Gastrocnemius medialis (tissue), 4 donors: ENCODE results near the gene CCDC39. TPM values are rescaled to one million over a fixed set of nuclear protein-coding genes. Genes with fewer than 3 reads are reported as not detected.

Experiments
- ATAC-seq, 2 donors: fragments of 150-250 bp; one replicate each; pipeline ENCODE4 v1.9.1; 2016
- DNase-seq, 2 donors: peaks; one replicate each; pipeline ENCODE4 v3.0.0-alpha.2; 2019
- H3K27ac ChIP-seq, 4 donors: fragments of 200-600 bp; sonication (generic); 1 replicate in 1 of 4; 2 replicates in 3 of 4; pipeline ENCODE4 v1.5.1; 2016 to 2018; ENCODE audit warnings: mild to moderate bottlenecking in 2 of 4, moderate library complexity in 1 of 4
- H3K27me3 ChIP-seq, 3 donors: fragments of 200-600 bp; sonication (generic) in 2 of 3; 1 replicate in 1 of 3; 2 replicates in 2 of 3; pipeline versions ENCODE4 v1.5.1 to v1.6.0; 2016 to 2019; ENCODE audit warnings: mild to moderate bottlenecking in 1 of 3, moderate library complexity in 1 of 3
- H3K36me3 ChIP-seq, 2 donors: fragments of 200-600 bp; sonication (generic) in 1 of 2; one replicate each; pipeline ENCODE4 v1.5.1; 2017 to 2018
- H3K4me1 ChIP-seq, 2 donors: fragments of 200-600 bp; sonication (generic) in 1 of 2; one replicate each; pipeline ENCODE4 v1.5.1; 2016 to 2017; ENCODE audit warnings: mild to moderate bottlenecking in 2 of 2
- H3K4me3 ChIP-seq, 4 donors: fragments of 200-600 bp; sonication (generic) in 3 of 4; 1 replicate in 1 of 4; 2 replicates in 3 of 4; pipeline ENCODE4 v1.5.1; 2016 to 2019; ENCODE audit warnings: mild to moderate bottlenecking in 2 of 4
- H3K9me3 ChIP-seq, 3 donors: fragments of 200-600 bp; sonication (generic) in 2 of 3; 1 replicate in 1 of 3; 2 replicates in 2 of 3; pipeline ENCODE4 v1.5.1; 2016 to 2019
- POLR2A ChIP-seq, 2 donors: fragments of 450-650 bp; IDR thresholded peaks; one replicate each; pipeline ENCODE4 v1.6.1; 2017; ENCODE audit warnings: antibody characterized with exemption in 2 of 2, mild to moderate bottlenecking in 2 of 2, moderate library complexity in 2 of 2
- in situ Hi-C, 4 donors: fragments of 200-750 bp; cut with MboI; loops; one replicate each; pipeline versions ENCODE4 v1.15.0 to v1.8.0; 2017; ENCODE audit warnings: low sequenced_read_pairs in 4 of 4
- intact Hi-C: fragments of 100-400 bp; cut with DNase I; formaldehyde crosslinking; loops from one replicate; pipeline ENCODE4 v1.15.1; 2023; ENCODE audit warnings: low total_unique reads
- total RNA-seq, 4 donors: library from RNA; depleted of rRNA; stranded (reverse); fragments of >200 nt; gene quantifications; one replicate each; pipeline versions ENCODE4 v1.1.0 to v1.2.3, GENCODE V29; 2016
- TF ChIP-seq, protein P1 (sequence below), 5 experiments: fragments of 450-650 bp in 3 of 5; fragments of 200-600 bp in 2 of 5; sonication (generic) in 2 of 5; IDR thresholded peaks in 4 of 5; conservative IDR thresholded peaks in 1 of 5; 1 replicate in 4 of 5; 2 replicates in 1 of 5; pipeline ENCODE4 v1.5.1; 2016 to 2019; ENCODE audit warnings: antibody characterized with exemption in 5 of 5, mild to moderate bottlenecking in 3 of 5, moderate library complexity in 3 of 5

The CCDC39 gene
- total RNA-seq, 4 donors from 2014 or later = 1.0 to 1.2 TPM; not detected in 2

DNA sequence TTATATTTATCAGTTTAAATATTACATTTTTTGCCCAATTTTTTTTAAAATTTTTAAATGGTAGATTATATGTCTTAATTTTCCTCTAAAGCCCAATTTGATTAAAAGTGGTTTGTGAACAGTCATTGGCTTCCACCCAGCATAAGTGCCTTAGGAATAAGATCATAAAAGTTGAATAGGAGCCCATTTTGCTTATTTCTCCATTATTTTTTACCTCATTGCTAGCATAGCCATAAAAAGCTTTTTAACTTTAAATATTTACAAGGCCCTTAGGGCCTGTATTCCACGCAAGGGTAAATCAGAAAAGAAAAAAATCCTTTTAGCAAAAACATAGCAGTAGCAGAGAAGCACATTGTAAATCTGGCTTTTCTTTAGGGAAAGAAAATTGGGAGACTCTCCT is 68.3 kb downstream of the CCDC39 start:
- Histone ChIP-seq H3K27ac (no peak overlapping the region), H3K4me1 (no peaks in the 10 kb centered on the region), H3K4me3 (no peak overlapping the region), H3K27me3 (no peaks in the 10 kb centered on the region), H3K9me3 (no peaks in the 10 kb centered on the region), H3K36me3 (peaks cover 8 to 72% of the 10 kb centered on the region in 2 donors)
- intact Hi-C loops (no loop called here), in situ Hi-C loops (no loop called here)
- ATAC-seq = no peak
- no peak for TF ChIP-seq POLR2A (IDR thresholded peaks at IDR 0.05)
- TF ChIP-seq, protein P1, sequence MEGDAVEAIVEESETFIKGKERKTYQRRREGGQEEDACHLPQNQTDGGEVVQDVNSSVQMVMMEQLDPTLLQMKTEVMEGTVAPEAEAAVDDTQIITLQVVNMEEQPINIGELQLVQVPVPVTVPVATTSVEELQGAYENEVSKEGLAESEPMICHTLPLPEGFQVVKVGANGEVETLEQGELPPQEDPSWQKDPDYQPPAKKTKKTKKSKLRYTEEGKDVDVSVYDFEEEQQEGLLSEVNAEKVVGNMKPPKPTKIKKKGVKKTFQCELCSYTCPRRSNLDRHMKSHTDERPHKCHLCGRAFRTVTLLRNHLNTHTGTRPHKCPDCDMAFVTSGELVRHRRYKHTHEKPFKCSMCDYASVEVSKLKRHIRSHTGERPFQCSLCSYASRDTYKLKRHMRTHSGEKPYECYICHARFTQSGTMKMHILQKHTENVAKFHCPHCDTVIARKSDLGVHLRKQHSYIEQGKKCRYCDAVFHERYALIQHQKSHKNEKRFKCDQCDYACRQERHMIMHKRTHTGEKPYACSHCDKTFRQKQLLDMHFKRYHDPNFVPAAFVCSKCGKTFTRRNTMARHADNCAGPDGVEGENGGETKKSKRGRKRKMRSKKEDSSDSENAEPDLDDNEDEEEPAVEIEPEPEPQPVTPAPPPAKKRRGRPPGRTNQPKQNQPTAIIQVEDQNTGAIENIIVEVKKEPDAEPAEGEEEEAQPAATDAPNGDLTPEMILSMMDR (IDR thresholded peaks at IDR 0.05 in 4 of 5, conservative IDR thresholded peaks at IDR 0.05 in 1 of 5) = no peak
- no peak for DNase-seq

DNA sequence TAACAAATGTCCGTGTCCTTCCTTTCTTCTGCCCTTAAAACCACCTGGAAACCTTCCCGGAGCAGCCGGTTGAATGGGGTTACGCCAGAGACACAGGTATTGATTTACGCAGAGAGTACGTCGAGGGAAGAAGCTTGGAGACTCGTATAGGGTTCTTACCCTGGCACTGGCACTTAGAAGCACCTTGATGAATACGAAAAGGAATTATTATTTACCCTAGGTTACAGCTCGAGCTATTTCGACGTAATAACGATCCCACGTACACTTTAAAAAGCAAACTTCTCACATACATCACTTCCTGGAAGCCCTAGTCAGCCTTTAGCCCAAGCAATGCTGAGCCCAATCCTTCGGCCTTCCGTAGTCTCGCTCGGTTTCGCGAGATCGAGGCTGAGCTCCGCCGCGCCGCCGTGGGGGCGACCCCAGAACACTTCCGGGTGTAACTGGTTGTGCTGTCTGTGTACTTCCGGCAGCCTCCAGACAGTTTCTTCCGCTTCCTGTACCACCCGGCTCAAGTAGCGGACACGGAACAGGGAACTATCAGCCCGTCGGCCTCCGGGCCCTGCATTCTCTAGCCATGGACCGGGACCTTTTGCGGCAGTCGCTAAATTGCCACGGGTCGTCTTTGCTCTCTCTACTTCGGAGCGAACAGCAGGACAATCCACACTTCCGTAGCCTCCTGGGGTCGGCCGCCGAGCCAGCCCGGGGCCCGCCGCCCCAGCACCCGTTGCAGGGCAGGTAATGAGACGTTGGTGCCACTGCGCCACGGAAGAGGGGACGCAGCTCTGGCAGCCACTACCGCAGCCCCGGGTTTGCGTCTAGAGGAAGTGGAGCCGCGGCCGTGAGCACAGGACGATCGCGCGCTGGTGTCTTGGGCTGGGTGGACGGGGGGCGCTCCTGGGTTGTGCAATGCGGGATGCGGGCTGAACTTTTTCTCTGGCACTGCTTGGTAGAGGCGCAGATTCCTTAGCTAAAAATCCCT is 77.3 kb downstream of the CCDC39 start, which contains the start of gene TTC14:
TTC14 (plus strand) TSS at position 476 of the 979 bp plus-strand sequence; CDS start at position 575, 99 bp downstream.
- H3K4me1 ChIP-seq = peaks cover 14 to 15% of the 10 kb centered on the region in 2 donors
- H3K27me3 ChIP-seq = no peaks in the 10 kb centered on the region
- H3K27ac ChIP-seq = peak within 1 kb of the TSS; percentile 63 to 74 (median 67)
- peaks cover 0 to 39% of the 10 kb centered on the region in 2 donors for H3K36me3 ChIP-seq
- intact Hi-C loops = loop anchor here (5.0 kb wide), 1 partner anchor 385 kb away; the partner anchor contains the start of gene DNAJC19
- in situ Hi-C loops = no loop called here
- no peaks in the 10 kb centered on the region for H3K9me3 ChIP-seq
- peak in 1 of 2 donors; percentile 27 for TF ChIP-seq POLR2A (IDR thresholded peaks at IDR 0.05)
- TF ChIP-seq, protein P1 (IDR thresholded peaks at IDR 0.05 in 4 of 5, conservative IDR thresholded peaks at IDR 0.05 in 1 of 5) = no peak
- H3K4me3 ChIP-seq = peak within 1 kb of the TSS; percentile 84 to 96 (median 90)
- DNase-seq (peak; percentile 75 to 85), ATAC-seq (peak; percentile 97 to 99)

DNA sequence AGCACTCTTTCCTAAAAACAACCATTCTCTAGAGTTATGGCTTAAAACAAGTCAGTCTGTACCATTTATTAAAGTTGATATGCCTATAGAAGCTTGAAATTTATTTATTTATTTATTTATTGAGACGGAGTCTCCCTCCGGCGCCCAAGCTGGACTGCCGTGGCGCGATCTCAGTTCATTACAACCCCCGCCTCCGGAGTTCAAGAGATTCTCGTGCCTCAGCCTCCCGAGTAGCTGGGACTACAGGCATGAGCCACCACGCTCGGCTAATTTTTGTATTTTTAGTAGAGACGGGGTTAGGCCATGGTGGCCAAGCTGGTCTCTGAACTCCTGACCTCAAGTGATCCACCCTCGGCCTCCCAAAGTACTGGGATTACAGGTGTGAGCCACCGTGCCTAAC is 78.8 kb downstream of the CCDC39 start:
- no peaks in the 10 kb centered on the region for H3K27me3 ChIP-seq
- no peak for DNase-seq

DNA sequence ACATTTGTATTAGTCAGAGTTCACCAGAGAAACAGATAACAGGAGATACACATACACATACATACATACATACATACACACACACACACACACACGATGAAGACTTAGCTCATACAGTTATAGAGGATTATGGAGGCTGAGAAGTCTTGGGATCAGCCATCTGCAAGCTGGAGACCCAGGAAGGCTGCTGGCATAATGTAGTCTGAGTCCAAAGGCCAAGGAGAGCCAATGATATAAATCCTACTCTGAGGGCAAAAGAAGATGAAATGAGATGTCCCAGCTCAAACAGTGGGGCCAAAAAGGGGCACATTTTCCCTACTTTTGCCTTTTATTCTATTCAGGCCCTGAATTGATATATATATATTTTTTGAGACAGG is 83.7 kb downstream of the CCDC39 start:
- Histone ChIP-seq H3K36me3 (no peaks in the 10 kb centered on the region), H3K4me1 (no peaks in the 10 kb centered on the region), H3K27me3 (no peaks in the 10 kb centered on the region), H3K4me3 (no peak overlapping the region), H3K9me3 (no peaks in the 10 kb centered on the region), H3K27ac (no peak overlapping the region)
- in situ Hi-C loops = loop anchor here in 1 of 4 donors (10.0 kb wide), 1 partner anchor 671 kb away; no protein-coding TSS in a partner anchor
- no peak for DNase-seq
- intact Hi-C loops = no loop called here
- no peak for TF ChIP-seq POLR2A (IDR thresholded peaks at IDR 0.05)
- TF ChIP-seq, protein P1 (IDR thresholded peaks at IDR 0.05 in 4 of 5, conservative IDR thresholded peaks at IDR 0.05 in 1 of 5) = no peak
- no peak for ATAC-seq

More for the DNA sequence above, 78.8 kb downstream of the CCDC39 start:
- peaks cover 0 to 24% of the 10 kb centered on the region in 2 donors for H3K36me3 ChIP-seq
- H3K4me1 ChIP-seq = peaks cover 14 to 15% of the 10 kb centered on the region in 2 donors
- in situ Hi-C loops = no loop called here
- TF ChIP-seq, protein P1 (IDR thresholded peaks at IDR 0.05 in 4 of 5, conservative IDR thresholded peaks at IDR 0.05 in 1 of 5) = no peak
- TF ChIP-seq POLR2A (IDR thresholded peaks at IDR 0.05) = no peak
- intact Hi-C loops = loop anchor here (5.0 kb wide), 1 partner anchor 387 kb away; the partner anchor contains the start of gene DNAJC19
- H3K4me3 ChIP-seq = no peak overlapping the region
- H3K9me3 ChIP-seq = no peaks in the 10 kb centered on the region
- no peak for ATAC-seq
- no peak overlapping the region for H3K27ac ChIP-seq
